Cerebellar cortex (tissue), 1 donor: ENCODE data around the gene TEX44.

Experiments
- DNase-seq: peaks from one replicate; pipeline ENCODE4 v3.0.0-alpha.2; 2015; ENCODE audit warnings: low spot score

TEX44 gene

DNA sequence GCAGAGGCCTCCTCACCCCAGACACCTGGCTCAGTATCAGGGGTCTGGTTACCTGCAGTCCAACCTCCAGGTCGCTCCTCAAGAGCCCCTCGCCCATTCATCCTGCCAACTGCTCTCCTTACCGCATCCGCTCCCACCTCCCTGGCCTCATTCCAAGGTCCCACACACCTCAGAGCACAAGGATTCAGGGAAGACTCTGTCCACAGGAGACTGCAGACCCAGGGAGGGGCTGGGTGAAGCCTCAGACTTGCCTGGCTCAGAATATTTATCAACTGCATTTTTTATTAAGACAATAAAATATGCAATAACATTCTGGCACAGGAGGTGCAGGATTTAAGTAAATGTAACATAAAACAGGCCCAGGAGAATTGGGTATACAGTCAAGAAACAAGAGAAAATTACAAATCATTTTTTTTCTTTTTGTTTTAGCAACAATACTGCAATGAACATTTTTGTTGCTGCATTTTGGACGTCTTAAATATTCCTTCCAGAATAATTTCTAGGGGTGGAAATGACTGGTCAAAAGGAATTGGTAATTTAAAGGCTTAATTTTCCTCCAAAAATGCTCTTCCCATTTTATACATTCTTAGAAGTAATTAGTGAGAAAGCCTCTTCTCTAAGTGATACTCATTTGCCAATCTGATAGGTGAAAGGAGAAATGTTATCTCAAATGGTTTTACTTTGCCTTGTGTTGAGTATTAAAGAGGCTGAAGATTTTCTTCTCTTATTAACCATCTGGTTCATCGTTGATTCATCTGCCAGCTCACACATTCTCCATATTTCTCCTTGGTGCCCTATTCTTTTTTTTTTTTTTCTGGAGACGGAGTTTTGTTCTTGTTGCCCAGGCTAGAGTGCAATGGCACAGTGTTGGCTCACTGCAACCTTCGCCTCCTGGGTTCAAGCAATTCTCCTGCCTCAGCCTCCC lies 42.5 kb downstream of the TEX44 start:
- DNase-seq: no peak

DNA sequence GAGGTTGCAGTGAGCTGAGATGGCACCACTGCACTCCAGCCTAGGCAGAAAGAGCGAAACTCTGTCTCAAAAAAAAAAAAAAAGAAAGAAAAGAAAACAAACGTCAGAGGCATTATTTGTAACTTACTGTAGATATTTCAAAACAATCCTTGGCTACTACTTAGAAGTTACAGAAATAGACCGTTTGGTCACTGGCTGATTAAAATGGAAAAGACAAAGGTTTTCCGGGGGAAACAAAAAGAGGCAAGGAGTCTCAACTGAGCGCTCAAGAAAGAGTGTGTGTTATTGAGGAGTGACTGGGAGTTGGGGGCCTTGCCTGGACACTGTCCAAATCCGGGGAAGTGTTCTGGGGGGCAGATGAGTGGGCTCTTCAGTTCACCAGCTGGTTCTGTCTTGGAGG lies 47.6 kb downstream of the TEX44 start:
- DNase-seq: no peak

DNA sequence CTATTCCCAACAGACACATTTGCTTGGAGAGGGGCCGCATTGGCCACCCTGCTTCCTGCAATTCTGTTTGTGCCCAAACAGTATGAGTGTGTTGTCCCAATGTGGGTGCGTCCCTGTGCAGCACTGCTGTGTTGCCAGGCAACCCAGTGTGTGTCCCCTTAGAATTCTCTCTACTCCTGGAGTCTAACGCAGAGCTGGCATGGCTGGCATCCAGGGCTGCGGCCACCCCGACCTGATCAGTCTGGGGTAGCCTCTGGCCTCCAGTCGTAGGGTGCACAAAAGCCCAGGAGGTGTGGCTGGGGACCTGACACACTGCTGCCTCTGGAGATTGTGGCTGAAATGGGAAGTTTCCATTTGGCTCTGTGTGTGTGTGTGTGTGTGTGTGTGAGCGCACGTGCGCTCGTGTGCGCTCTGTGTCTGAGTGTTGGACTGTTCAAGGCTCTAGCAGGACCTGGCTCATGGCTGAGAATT lies 48.0 kb downstream of the TEX44 start:
- peak; percentile 46 for DNase-seq

DNA sequence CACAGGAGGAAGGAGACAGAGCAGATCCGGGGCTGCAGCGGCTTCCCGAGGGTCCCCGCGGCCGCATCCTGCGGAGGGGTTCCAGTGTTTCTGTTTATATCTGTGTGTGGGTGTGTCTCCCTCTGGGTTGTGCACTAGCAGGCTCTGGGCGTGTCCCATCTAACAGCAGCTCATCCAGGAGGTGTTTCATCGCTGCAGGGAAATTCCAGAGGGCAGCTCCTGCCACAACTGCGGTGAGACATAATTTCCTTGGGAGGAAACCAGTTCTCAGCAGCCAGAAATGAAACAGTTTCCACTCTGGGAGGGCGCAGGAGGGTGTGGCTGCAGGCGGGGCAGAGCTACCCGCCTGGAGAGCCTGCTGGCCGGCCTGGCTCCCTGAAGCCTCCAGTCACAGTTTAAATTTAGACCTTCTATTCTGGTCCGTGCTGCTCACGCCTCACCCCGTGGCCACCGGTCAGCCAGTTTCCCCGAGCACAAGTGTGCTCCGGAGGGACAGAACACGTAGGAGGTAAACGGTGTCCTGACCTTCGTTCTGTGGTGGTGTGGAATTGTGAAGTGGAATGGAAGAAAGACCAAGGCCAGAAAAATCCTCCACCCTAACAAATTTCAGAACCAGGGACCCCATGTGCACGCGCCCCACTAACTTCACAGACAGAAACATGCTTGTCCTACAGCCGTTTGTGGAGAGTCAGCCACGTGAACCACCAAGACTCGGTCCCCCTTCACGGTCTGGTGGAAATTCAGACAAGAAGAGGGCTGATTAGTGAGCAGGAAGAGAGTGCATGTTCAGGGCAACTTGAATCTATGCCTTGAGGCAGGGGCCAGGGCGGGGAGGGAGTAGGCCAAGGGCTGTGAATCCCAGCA lies 50.2 kb downstream of the TEX44 start:
- peak; percentile 84 for DNase-seq

DNA sequence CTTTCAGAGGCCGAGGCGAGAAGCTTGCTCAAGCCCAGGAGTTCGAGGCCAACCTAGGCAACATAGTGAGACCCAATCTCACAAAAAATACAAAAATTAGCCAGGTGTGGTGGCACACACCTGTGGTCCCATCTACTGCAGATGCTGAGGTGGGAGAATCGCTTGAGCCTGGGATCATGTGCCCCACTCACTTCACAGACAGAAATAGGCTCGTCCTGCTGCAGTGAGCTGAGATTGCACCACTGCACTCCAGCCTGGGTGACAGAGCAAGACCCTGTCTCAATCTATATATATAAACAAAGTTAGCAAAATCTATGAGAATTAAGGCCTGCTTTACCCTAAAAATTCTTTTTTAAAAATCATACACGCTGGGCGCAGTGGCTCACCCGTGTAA lies 50.8 kb downstream of the TEX44 start:
- no peak for DNase-seq
